Measurements from ENCODE around the gene WDR45B.

DNA sequence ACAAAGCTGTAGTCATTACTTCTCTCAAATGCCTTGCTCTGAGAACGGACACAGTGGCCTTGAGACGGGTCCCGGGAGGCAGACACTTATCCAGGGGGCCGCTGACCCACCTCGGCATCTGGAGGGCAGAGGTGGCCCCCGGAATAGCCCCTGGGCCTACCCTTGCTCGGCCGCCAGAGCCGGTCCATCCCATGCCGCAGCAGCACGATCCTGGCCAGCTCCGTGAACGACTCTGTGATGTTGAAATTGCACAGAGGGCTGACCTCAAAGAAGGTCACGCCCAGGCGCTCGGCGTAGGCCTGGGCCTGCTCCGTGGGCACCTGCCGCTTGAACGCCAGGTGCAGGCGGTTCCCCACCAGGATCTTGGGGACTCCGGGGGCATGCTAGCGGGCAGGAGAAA, 10.1 kb upstream of the WDR45B start:
- TF ChIP-seq EZH2 (IDR thresholded peaks at IDR 0.05; ENCODE audit: borderline replicate concordance) (no peak), EZH2phosphoT487 (IDR thresholded peaks at IDR 0.05; ENCODE audit: low read depth, severe bottlenecking, unreplicated experiment) (no peak)
- TF ChIP-seq, protein P1, sequence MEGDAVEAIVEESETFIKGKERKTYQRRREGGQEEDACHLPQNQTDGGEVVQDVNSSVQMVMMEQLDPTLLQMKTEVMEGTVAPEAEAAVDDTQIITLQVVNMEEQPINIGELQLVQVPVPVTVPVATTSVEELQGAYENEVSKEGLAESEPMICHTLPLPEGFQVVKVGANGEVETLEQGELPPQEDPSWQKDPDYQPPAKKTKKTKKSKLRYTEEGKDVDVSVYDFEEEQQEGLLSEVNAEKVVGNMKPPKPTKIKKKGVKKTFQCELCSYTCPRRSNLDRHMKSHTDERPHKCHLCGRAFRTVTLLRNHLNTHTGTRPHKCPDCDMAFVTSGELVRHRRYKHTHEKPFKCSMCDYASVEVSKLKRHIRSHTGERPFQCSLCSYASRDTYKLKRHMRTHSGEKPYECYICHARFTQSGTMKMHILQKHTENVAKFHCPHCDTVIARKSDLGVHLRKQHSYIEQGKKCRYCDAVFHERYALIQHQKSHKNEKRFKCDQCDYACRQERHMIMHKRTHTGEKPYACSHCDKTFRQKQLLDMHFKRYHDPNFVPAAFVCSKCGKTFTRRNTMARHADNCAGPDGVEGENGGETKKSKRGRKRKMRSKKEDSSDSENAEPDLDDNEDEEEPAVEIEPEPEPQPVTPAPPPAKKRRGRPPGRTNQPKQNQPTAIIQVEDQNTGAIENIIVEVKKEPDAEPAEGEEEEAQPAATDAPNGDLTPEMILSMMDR (IDR thresholded peaks at IDR 0.05; ENCODE audit: poor library complexity) = no peak

Data from hepatocyte (in vitro differentiated cells).